RPMI8226 (cell line): ENCODE measurements around the gene KCNK2.
"Not testable (repeated sequence)": the region's sequence is repeated elsewhere in the genome, so short reads cannot be mapped to it uniquely, and the experiment has no call there.

Source experiments
- DNase-seq: peaks from one replicate; pipeline ENCODE4 v3.0.0-alpha.2; 2015

Gene KCNK2

GRCh38 chr1:215163144-215163543 is 80.6 kb downstream of the KCNK2 start:
- DNase-seq, result not testable (repeated sequence)

- no peak for DNase-seq
Observed at GRCh38 chr1:215166886-215167285, 84.3 kb downstream of the KCNK2 start.

GRCh38 chr1:215181518-215181917 is 99.0 kb downstream of the KCNK2 start:
- no peak for DNase-seq

GRCh38 chr1:215185067-215185620 is 102.6 kb downstream of the KCNK2 start:
- DNase-seq, result no peak

DNA sequence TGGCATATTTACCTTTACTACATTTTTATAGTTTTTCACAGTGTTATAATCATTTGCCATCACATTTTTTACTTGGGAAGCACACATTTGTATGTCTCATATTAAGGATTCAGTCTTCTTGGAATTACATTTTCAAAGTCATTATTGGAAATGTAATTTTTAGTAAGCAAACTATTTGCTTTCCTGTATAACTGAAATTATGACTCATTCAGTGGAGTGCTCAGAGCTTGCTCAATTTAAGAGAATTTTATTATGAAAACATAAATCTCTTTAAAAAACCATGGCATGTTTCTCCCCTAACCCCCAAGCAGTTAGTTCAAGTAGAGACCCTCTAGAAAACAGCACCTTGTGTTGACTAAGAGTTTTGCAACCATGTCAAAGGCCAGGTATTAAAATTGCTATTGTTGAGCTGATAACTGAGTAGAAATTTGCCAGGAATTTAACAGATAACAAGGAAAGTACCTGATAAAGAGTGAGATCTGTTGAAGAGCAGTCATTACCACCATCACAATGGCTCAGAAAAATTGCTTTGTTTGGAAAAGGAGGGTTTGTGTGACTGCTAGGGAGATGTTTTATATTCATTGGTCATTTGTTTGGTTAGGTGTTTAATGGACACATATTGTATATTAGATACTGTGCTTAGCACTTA is 105.9 kb downstream of the KCNK2 start:
- no peak for DNase-seq

DNA sequence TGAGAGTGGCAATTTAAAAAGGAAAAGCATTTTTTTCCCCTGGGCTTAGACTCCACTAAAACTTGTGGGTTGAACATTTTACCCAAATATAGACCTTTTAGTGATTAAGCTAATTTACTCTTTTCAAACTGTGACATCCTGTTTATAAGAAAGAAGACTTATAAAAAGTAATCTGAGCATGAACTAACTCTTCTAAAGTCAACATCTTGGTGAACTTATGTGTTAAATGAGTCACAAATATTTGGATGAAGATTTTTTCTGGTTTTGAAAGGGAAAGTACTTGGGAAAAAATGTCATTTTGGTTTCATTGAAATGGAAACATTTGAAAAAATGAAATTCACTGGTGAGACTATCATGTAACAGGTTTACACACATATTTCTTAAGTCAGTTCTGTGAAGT is 109.8 kb downstream of the KCNK2 start:
- DNase-seq, result no peak

DNA sequence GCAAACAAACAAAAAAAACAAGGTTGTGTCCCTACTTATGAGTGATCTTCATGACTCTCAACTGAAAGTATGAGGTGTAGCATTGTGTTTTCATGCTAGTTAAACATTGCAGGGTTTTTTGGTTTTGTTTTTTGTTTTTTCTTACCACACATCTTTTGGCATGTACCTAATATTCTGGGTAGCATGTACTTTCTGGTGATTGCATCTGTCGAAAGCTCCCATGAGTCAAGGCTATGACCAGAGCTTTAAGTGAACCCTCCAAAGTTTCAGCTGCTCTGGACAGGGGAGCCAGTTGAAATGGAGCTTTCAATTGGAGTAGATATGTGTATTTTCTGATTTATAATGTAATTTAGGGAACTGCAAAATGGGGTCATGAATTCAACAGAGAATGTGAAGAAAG is 115.5 kb downstream of the KCNK2 start:
- DNase-seq, result no peak

DNA sequence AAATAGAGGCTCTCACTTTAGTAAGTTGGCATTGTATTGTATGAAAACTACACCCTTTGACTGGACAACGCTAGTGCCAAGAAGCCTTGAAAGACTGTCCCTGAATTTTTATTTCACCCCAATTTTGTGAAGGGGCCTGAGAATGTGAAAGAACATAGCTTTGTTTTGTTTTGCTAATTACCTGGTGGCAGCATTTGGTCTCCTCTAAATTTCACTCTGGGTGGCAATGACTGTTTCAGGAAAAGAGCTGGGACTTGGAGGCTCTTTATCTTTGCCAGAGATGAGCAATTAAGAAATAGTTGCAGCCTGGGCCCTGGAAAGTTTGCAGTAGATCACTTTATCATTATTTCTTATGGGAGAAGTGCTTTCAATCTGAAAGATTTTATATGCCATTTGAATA is 117.6 kb downstream of the KCNK2 start:
- no peak for DNase-seq

DNA sequence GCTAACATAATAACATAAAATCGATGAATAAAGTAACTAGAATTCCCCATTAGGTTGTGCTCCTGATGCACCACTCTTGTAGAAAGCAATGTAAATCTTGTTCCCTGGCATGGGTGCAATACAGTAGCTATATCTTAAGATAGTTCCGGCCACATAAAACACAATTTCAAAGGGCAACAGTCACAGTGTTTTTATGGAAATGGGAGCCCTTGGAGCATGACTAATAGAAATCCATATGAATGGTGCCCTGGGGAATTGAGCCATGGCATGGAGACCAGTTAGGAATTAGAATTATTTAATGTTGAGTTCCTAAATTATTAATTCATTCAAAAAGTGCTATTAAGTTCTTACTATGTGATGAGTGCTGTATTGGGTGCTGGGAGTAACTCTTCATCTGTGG is 118.7 kb downstream of the KCNK2 start:
- DNase-seq, result no peak

DNA sequence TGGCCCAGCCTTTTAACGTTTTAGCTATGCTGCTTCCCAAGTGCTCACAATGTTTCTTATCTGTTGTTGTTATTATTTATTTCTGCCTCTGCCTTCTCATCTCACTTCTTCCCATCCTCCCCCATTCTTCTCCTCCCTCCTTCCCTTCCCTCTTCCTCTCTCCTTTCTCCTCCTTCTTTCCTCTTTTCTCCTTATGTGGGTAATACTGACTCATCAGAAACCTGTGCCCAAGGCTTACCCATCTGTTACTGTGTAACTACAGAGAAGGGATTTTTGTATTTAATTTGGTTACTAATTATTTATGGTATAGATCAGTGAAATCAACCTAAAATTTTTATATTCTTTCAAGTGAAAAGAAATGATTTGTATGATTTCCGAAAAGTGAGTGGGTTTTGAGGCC is 120.3 kb downstream of the KCNK2 start:
- no peak for DNase-seq

GRCh38 chr1:215210167-215210566 is 127.6 kb downstream of the KCNK2 start:
- no peak for DNase-seq

GRCh38 chr1:215215846-215216245 is 133.3 kb downstream of the KCNK2 start:
- no peak for DNase-seq

DNA sequence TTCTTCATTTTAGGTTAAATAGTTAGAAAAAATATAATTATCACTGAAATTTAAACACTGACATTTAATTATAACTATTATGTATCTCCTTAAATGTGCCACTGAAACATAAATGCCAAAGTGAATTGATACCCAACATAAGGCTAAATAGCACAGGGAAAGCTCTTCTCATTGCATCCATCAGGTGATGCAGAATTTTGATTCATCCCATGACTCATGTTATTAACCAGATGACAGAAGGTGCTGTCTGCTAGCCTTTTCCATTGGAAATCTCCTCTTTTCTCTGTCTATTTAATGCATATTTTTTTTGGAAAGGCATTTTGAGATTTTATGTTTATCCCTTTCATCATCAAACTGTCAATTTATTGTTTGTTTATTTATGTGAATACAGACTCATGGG is 136.8 kb downstream of the KCNK2 start:
- no peak for DNase-seq

GRCh38 chr1:215220346-215220745 is 137.8 kb downstream of the KCNK2 start:
- DNase-seq, result no peak

GRCh38 chr1:215226757-215227156 is 144.2 kb downstream of the KCNK2 start:
- no peak for DNase-seq

- DNase-seq, result no peak
Observed at GRCh38 chr1:215228193-215228592, 145.7 kb downstream of the KCNK2 start.

DNA sequence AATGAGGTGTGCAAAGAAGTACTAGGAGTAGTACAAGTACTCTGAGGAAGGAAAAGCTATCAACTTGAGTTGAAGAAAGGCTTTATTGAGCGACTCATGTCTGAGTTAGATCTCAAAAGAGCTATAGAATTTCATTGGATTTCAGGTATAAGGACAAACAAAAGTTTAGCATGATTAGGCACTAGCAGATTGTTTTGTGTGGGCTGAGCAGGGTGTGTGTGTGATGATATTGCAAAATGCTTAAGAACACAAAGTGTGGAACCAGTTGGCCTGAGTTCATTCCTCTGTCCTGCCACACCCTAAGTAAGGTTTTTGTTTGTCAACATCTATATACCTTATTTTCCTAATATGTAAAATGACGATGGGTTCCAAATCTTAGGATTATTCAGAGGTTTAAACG is 158.9 kb downstream of the KCNK2 start:
- DNase-seq, result no peak

DNA sequence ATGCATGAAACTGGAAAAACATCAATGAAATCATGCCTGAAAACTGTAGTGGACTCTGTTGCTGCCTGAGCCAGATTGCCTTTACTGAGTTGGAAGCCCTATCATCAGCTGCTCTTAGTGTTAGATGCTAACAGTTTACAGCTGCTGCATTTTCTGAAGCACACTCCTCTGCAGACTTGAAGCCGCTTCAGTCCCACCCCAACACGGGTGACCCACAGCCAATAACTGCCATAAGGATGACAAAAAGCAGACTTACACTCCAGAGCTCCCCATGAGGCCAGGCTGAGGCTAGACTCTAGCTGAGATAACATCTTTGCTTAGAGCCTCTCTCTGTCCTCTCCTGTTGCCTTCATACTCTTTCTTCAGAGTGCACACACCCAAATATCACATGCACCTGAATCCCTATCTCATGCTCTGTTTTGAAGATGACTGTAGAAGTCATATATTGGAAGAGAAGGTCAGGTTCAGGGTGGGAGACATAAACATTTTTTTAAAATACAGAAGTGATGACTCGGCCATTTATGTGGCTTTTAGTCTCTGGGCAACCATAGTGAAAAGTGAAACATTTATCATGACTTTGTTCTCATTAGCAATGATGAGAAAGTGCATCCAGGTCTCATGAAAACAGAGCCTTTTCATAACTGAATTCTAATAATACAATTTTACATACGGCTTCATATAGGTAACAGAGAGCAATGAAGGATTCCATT is 161.0 kb downstream of the KCNK2 start:
- no peak for DNase-seq

- DNase-seq, result no peak
Observed at GRCh38 chr1:215250913-215251312, 168.4 kb downstream of the KCNK2 start.

DNA sequence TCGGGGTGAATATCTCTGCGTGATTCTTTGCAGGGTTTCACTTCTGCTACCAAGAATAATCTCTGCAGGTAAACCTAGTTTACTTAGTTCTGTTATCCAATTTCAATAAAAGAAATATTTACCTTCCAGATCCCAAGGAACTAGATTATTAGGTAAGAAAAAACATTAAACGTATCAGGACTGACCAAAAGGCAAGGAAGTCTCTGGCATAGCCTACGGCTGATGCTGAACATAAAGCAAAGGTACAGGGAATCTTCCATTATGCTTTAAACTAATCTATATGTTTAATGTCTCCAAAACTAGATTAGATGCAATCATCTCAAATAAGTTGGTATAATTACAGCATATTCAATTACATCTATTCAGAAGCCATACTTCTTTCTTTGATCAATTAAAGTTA is 168.9 kb downstream of the KCNK2 start:
- no peak for DNase-seq

GRCh38 chr1:215252164-215252563 is 169.6 kb downstream of the KCNK2 start:
- DNase-seq, result no peak

DNA sequence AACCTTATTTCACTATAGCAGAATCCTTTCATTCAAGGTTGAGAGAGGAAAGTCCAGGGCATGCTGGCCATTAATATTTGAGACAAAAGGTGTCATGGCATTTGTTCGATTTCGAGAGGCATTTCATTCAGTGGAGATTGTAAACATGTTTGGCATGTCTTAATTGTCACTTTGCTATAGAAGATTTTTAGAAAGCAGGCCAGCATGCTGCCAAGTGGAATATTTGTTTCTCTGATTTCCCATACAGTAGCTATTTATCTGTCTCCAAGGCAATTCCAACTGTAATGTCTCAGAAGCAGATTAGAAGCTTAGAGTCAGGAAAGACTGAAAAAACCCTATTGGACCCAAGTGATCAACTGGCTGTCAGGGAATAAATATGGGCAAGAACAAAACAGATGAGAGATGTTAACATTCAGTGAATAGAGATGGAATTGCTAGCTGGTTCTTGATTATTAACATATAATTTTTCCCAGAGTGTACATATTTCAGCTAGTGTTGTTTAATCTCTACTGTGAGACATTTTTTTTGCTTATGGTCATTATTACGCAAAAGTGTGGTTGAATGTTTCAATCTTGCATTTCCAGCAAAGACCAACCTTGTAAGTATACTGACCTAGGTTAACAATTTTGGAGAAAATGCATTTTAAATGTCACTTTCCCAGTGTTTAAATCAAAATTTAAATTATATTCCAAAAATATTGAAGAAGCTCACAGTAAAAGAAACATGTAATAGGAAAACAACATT is 174.6 kb downstream of the KCNK2 start:
- DNase-seq, result no peak

GRCh38 chr1:215260711-215261110 is 178.2 kb downstream of the KCNK2 start:
- DNase-seq, result no peak

DNA sequence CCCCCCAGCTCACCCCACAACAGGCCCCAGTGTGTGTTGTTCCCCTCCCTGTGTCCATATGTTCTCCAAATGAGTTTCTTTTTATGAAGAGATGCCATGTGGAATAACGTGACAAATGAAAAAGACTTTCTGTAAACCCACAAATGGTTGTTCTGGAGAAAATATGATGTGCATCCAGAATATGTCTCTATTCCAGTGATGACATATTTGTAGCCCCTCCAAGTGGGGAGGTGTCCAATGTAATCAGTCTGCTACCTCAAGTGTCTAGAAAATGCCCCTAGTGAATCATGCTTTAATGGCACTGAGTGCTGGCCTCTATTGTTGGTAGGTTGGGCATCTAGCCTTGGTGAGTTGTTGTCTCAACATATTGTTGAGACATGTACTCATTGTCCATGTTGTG is 179.6 kb downstream of the KCNK2 start:
- no peak for DNase-seq
